SW 1271 (cell line): ENCODE data around the gene SERINC5.

Experiments used
- DNase-seq, 2 experiments: peaks; one replicate each; lab custom pipeline; 2025; lab: John Stamatoyannopoulos, UW

Gene SERINC5

GRCh38 chr5:80254767-80255430 is 949 bp downstream of the SERINC5 start:
- no peak for DNase-seq

GRCh38 chr5:80251636-80252035 is 4.2 kb downstream of the SERINC5 start:
- no peak for DNase-seq

- no peak for DNase-seq
These were observed 5.0 kb downstream of the SERINC5 start for GRCh38 chr5:80250801-80251200.

GRCh38 chr5:80249901-80250300 is 5.9 kb downstream of the SERINC5 start:
- DNase-seq: no peak

- DNase-seq: no peak
These were observed 7.5 kb downstream of the SERINC5 start for GRCh38 chr5:80248378-80248777.

- DNase-seq: peak; percentile 48 to 61
These were observed 8.7 kb downstream of the SERINC5 start for GRCh38 chr5:80246995-80247729.

GRCh38 chr5:80246001-80246758 is 9.7 kb downstream of the SERINC5 start:
- DNase-seq: no peak

- no peak for DNase-seq
These were observed 12.3 kb downstream of the SERINC5 start for GRCh38 chr5:80243567-80243966.

- no peak for DNase-seq
These were observed 13.0 kb downstream of the SERINC5 start for GRCh38 chr5:80242849-80243248.

GRCh38 chr5:80240368-80240986 is 15.4 kb downstream of the SERINC5 start:
- DNase-seq: no peak

- DNase-seq: no peak
These were observed 16.0 kb downstream of the SERINC5 start for GRCh38 chr5:80239680-80240367.

GRCh38 chr5:80238778-80239679 is 16.8 kb downstream of the SERINC5 start:
- DNase-seq: no peak

GRCh38 chr5:80238097-80238496 is 17.8 kb downstream of the SERINC5 start:
- no peak for DNase-seq

- no peak for DNase-seq
These were observed 18.6 kb downstream of the SERINC5 start for GRCh38 chr5:80237243-80237642.

GRCh38 chr5:80234116-80234948 is 21.5 kb downstream of the SERINC5 start:
- no peak for DNase-seq

- no peak for DNase-seq
These were observed 24.2 kb downstream of the SERINC5 start for GRCh38 chr5:80231693-80232092.

- no peak for DNase-seq
These were observed 24.6 kb downstream of the SERINC5 start for GRCh38 chr5:80231243-80231642.

- DNase-seq: no peak
These were observed 25.4 kb downstream of the SERINC5 start for GRCh38 chr5:80230269-80230992.

GRCh38 chr5:80229902-80230255 is 26.0 kb downstream of the SERINC5 start:
- no peak for DNase-seq
